Measurements from ENCODE around the gene SNX32. TPM values are rescaled to one million over a fixed set of nuclear protein-coding genes. Genes with fewer than 3 reads are reported as not detected.
A peak's percentile ranks its signal among the peaks of the same experiment; 100 is the strongest.

The SNX32 gene
- total and polyA plus RNA-seq, 8 donors = 0.12 to 0.75 (median 0.29) TPM; not detected in 2

DNA sequence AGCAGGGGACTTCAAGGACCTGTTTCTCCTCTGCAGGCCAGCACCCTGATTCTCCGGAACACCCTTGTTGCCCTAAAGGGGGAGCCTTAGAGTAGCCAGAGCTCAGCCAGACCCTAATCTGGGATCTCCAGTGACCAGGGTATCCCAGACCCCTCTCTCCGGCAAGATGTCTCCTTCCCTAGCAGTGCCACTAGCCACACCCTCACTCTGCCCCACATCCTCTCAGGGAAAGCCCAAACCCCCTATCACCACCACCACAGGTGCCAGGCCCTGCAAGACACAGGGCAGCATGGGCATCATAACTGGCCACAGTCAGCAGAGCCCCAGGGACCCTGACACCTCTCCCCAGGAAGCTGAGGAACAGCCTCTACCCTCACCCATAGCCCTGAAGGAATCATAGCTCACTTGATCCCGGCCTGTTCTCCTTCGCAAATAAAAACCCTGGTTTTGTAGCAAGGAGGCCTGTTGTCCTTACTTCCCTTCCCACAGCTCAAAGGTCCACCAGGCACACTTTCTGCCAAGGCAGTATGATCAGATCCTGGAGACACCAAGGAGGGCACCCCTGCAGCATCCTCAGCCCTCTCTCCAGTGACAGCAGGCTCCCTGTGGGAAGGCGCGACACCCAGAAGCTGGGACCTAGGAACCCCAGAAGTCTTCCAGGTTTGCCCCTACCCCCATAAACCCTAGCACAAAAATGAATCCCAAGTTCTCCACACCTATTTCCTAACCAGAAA is 19.6 kb downstream of the SNX32 start:
- ATAC-seq = no peak
- Histone ChIP-seq H3K36me3 (peaks cover 4 to 15% (median 8%) of the 10 kb centered on the region in 3 donors), H3K27ac (no peak overlapping the region), H3K27me3 (no peaks in the 10 kb centered on the region), H3K4me3 (no peak overlapping the region), H3K4me1 (peaks cover 3 to 11% (median 4%) of the 10 kb centered on the region in 3 donors), H3K9me3 (no peaks in the 10 kb centered on the region)
- no peak for TF ChIP-seq CTCF (IDR thresholded peaks at IDR 0.05)
- no peak for FAIRE-seq
- 95 to 96% methylated on average over 6 of the region's 6 CpGs for WGBS, 2 donors
- intact Hi-C loops (cut with DNase I) = no loop called here
- DNase-seq = no peak

DNA sequence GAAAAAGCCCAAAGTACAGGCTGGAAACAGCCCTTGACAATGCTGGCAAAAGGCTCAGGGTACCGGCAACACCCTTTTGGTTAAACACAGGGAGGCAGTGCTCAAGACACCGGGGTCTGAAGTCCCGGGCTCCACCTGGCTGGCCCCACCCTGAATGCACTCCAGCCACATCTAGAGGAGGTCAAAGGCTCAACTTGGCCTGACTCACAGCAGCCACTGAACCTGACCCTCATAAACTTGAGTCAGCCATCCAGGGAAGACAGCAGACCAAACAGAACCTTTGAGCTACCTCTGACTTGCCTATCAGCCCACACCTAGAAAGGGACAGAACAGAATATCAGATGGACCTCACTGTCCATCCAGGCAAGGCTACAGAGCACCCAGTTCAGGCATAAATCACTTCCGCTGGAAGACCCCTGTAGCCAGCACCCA is 20.4 kb downstream of the SNX32 start:
- no peaks in the 10 kb centered on the region for H3K9me3 ChIP-seq
- no peak overlapping the region for H3K27ac ChIP-seq
- ATAC-seq = no peak
- H3K4me1 ChIP-seq = peaks cover 3 to 11% (median 10%) of the 10 kb centered on the region in 3 donors
- no peak for TF ChIP-seq CTCF (IDR thresholded peaks at IDR 0.05)
- H3K4me3 ChIP-seq = no peak overlapping the region
- no peaks in the 10 kb centered on the region for H3K27me3 ChIP-seq
- FAIRE-seq = no peak
- intact Hi-C loops (cut with DNase I) = no loop called here
- peak in 1 of 6 donors; percentile 29 for DNase-seq
- WGBS, 2 donors = 92 to 98% methylated on average over 4 of the region's 4 CpGs
- H3K36me3 ChIP-seq = peaks cover 4 to 15% (median 8%) of the 10 kb centered on the region in 3 donors

DNA sequence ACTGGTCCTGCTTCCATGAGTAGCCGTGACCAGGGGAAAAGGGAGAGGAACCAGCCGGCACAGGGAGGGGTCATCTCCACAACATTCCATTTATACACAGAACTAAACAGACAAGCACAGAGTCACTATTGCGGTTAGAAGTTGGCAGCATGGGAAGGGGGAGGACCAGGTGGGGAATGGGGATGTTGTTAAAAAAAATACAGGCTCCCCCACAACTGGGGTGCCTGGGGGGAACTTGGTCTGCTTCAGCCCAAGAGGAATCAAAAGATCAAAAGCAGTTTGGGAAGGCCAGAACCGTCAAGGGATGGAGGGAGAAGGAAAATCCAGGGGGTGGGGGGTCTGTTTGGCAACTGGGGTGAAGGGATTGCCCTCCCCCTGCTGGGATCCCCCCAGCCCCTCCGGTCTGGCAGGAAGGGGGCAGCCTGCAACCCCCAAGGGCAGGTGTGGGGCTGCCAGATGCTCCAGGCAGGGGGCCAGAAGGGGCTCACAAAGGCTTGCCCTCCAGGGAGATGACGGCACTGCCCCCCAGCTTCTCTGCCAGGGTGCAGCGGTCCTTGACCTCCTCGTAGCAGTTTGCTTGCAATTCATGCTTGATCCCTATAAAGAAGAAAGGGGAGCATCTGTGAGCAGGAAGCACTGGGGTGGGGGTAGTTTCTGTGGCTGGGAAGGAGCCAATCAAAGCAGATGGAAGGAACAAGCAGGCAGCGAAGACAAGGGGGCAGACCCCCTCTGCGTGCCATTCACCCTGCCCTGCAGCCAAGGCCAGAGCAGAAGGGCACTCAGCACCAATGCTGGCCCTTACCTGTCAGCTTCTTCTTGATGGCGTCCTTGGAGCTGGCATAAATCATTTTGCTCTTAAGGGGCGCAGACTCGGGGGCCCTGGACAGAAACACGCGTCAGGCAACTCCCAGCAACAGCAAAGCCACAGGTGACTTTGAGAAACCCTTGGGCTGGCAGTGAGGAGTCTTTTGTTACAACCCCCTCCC is 21.4 kb downstream of the SNX32 start:
- WGBS, 2 donors = 78 to 84% methylated on average over 15 of the region's 15 CpGs
- ATAC-seq = no peak
- peak in 3 of 6 donors; percentile 53 to 68 (median 58) for DNase-seq

GRCh38 chr11:65855927-65856363 is 22.2 kb downstream of the SNX32 start:
- DNase-seq (peak in 1 of 6 donors; percentile 22), FAIRE-seq (no peak), ATAC-seq (no peak)
- no peak for TF ChIP-seq CTCF (IDR thresholded peaks at IDR 0.05)
- intact Hi-C loops (cut with DNase I) = no loop called here
- H3K4me3 ChIP-seq = peak overlapping the region in 2 of 4 donors; percentile 95 to 100
- no peaks in the 10 kb centered on the region for H3K27me3 ChIP-seq
- H3K27ac ChIP-seq = no peak overlapping the region
- peaks cover 3 to 15% (median 10%) of the 10 kb centered on the region in 3 donors for H3K4me1 ChIP-seq
- no peaks in the 10 kb centered on the region for H3K9me3 ChIP-seq
- H3K36me3 ChIP-seq = peaks cover 4 to 15% (median 8%) of the 10 kb centered on the region in 3 donors
- WGBS, 2 donors = 85 to 91% methylated on average over 15 of the region's 15 CpGs

More for the DNA sequence above, 21.4 kb downstream of the SNX32 start:
- intact Hi-C loops (cut with DNase I) = no loop called here
- peaks cover 4 to 15% (median 8%) of the 10 kb centered on the region in 3 donors for H3K36me3 ChIP-seq
- peaks cover 3 to 15% (median 10%) of the 10 kb centered on the region in 3 donors for H3K4me1 ChIP-seq
- H3K27ac ChIP-seq = no peak overlapping the region
- no peak for TF ChIP-seq CTCF (IDR thresholded peaks at IDR 0.05)
- no peaks in the 10 kb centered on the region for H3K27me3 ChIP-seq
- H3K4me3 ChIP-seq = no peak overlapping the region
- H3K9me3 ChIP-seq = no peaks in the 10 kb centered on the region
- FAIRE-seq = no peak
